HUES64 (cell line): ENCODE measurements around the gene PCDH19.
A peak's percentile ranks its signal among the peaks of the same experiment; 100 is the strongest.

Source experiments
- H3K27ac ChIP-seq: 2 replicates; pipeline ENCODE4 v1.7.0; 2013; ENCODE audit warnings: low read depth, low read length, inconsistent platforms
- H3K27me3 ChIP-seq: 2 replicates; pipeline ENCODE4 v1.6.1; 2013; ENCODE audit warnings: mild to moderate bottlenecking, low read length; ENCODE audit not compliant: insufficient read depth
- H3K36me3 ChIP-seq: 2 replicates; pipeline ENCODE4 v1.6.1; 2013; ENCODE audit warnings: mild to moderate bottlenecking, low read length; ENCODE audit not compliant: insufficient read depth
- H3K4me1 ChIP-seq: 2 replicates; pipeline ENCODE4 v1.6.1; 2013; ENCODE audit warnings: mild to moderate bottlenecking, low read length, moderate library complexity; ENCODE audit not compliant: insufficient read depth
- H3K4me3 ChIP-seq: 2 replicates; pipeline ENCODE4 v1.5.1; 2013; ENCODE audit warnings: mild to moderate bottlenecking, low read length, moderate library complexity
- H3K9ac ChIP-seq: 2 replicates; pipeline ENCODE4 v1.6.1; 2013; ENCODE audit warnings: mild to moderate bottlenecking, low read depth, low read length
- H3K9me3 ChIP-seq: 2 replicates; pipeline ENCODE4 v1.6.1; 2013; ENCODE audit warnings: low read depth, low read length; ENCODE audit not compliant: insufficient read depth
- WGBS: fragments of 150-250, 120-280 bp; methylation state at CpG from one replicate; pipeline ENCODE4 v1.1.7; 2013; ENCODE audit warnings: missing lambda C conversion rate; 5-methylcytosine and 5-hydroxymethylcytosine counted together

Gene PCDH19

GRCh38 chrX:100413229-100413628 lies 3.2 kb upstream of the PCDH19 start:
- 10% methylated on average over 4 of the region's 5 CpGs for WGBS
- Histone ChIP-seq H3K9ac (no peak overlapping the region), H3K4me1 (peaks cover 15% of the 10 kb centered on the region; the same call in 1 of the 2 replicates), H3K36me3 (no peaks in the 10 kb centered on the region), H3K4me3 (peak overlapping the region; percentile 38; the same call in 1 of the 2 replicates), H3K27me3 (peaks cover 48% of the 10 kb centered on the region), H3K9me3 (no peaks in the 10 kb centered on the region), H3K27ac (no peak overlapping the region)

GRCh38 chrX:100411802-100412715 lies 2.0 kb upstream of the PCDH19 start:
- Histone ChIP-seq H3K9ac (no peak overlapping the region), H3K36me3 (no peaks in the 10 kb centered on the region), H3K9me3 (no peaks in the 10 kb centered on the region), H3K27ac (no peak overlapping the region), H3K4me3 (peak overlapping the region; percentile 41), H3K4me1 (peaks cover 7% of the 10 kb centered on the region; the same call in 1 of the 2 replicates), H3K27me3 (peaks cover 60% of the 10 kb centered on the region)
- WGBS: 6% methylated on average over 33 of the region's 36 CpGs

GRCh38 chrX:100410901-100411801 lies 1.1 kb upstream of the PCDH19 start:
- no peak overlapping the region for H3K9ac ChIP-seq
- no peak overlapping the region for H3K27ac ChIP-seq
- H3K27me3 ChIP-seq: peaks cover 69% of the 10 kb centered on the region
- H3K9me3 ChIP-seq: no peaks in the 10 kb centered on the region
- peak overlapping the region; percentile 41 for H3K4me3 ChIP-seq
- H3K4me1 ChIP-seq: peaks cover 9% of the 10 kb centered on the region; the same call in 1 of the 2 replicates
- H3K36me3 ChIP-seq: no peaks in the 10 kb centered on the region
- 2% methylated on average over 49 of the region's 53 CpGs for WGBS

GRCh38 chrX:100408713-100409609 lies 1.1 kb downstream of the PCDH19 start:
- peaks cover 91% of the 10 kb centered on the region for H3K27me3 ChIP-seq
- H3K4me1 ChIP-seq: peaks cover 14% of the 10 kb centered on the region
- no peaks in the 10 kb centered on the region for H3K9me3 ChIP-seq
- under 1% methylated on average over 87 of the region's 87 CpGs for WGBS
- no peak overlapping the region for H3K9ac ChIP-seq
- no peaks in the 10 kb centered on the region for H3K36me3 ChIP-seq
- peak overlapping the region; percentile 58 for H3K4me3 ChIP-seq
- no peak overlapping the region for H3K27ac ChIP-seq

GRCh38 chrX:100407784-100408712 lies 2.0 kb downstream of the PCDH19 start:
- 4% methylated on average over 90 of the region's 90 CpGs for WGBS
- peak overlapping the region; percentile 37 for H3K4me3 ChIP-seq
- H3K36me3 ChIP-seq: no peaks in the 10 kb centered on the region
- peaks cover 18% of the 10 kb centered on the region for H3K4me1 ChIP-seq
- H3K9ac ChIP-seq: no peak overlapping the region
- no peak overlapping the region for H3K27ac ChIP-seq
- no peaks in the 10 kb centered on the region for H3K9me3 ChIP-seq
- H3K27me3 ChIP-seq: peaks cover 99% of the 10 kb centered on the region

- 37% methylated on average over 47 of the region's 47 CpGs for WGBS
- no peaks in the 10 kb centered on the region for H3K36me3 ChIP-seq
- H3K9me3 ChIP-seq: no peaks in the 10 kb centered on the region
- no peak overlapping the region for H3K27ac ChIP-seq
- H3K27me3 ChIP-seq: peaks cover 99% of the 10 kb centered on the region
- H3K4me1 ChIP-seq: peaks cover 14% of the 10 kb centered on the region
- H3K9ac ChIP-seq: no peak overlapping the region
- 0 out of 2 replicates have a peak overlapping the region, but pooled peaks have one; percentile 37 for H3K4me3 ChIP-seq
Measured at GRCh38 chrX:100407147-100407783, 2.8 kb downstream of the PCDH19 start.

- H3K27me3 ChIP-seq: peaks cover 97% of the 10 kb centered on the region
- H3K27ac ChIP-seq: no peak overlapping the region
- H3K9me3 ChIP-seq: no peaks in the 10 kb centered on the region
- H3K9ac ChIP-seq: no peak overlapping the region
- H3K4me3 ChIP-seq: no peak overlapping the region
- peaks cover 11% of the 10 kb centered on the region for H3K4me1 ChIP-seq
- H3K36me3 ChIP-seq: no peaks in the 10 kb centered on the region
Measured at GRCh38 chrX:100405424-100405823, 4.6 kb downstream of the PCDH19 start.

- Histone ChIP-seq H3K27ac (no peak overlapping the region), H3K4me1 (peaks cover 11% of the 10 kb centered on the region), H3K27me3 (peaks cover 98% of the 10 kb centered on the region), H3K36me3 (no peaks in the 10 kb centered on the region), H3K9me3 (no peaks in the 10 kb centered on the region), H3K4me3 (no peak overlapping the region), H3K9ac (no peak overlapping the region)
- WGBS: 52% methylated on average over 2 of the region's 3 CpGs
Measured at GRCh38 chrX:100404851-100405250, 5.2 kb downstream of the PCDH19 start.

GRCh38 chrX:100395781-100396180 lies 14.3 kb downstream of the PCDH19 start:
- H3K4me1 ChIP-seq: 0 out of 2 replicates have a peak, but pooled peaks cover 5% of the 10 kb centered on the region
- no peak overlapping the region; the same call in 1 of the 2 replicates for H3K27ac ChIP-seq
- H3K4me3 ChIP-seq: no peak overlapping the region
- H3K9me3 ChIP-seq: no peaks in the 10 kb centered on the region
- H3K27me3 ChIP-seq: peaks cover 70% of the 10 kb centered on the region
- no peaks in the 10 kb centered on the region for H3K36me3 ChIP-seq
- 51% methylated on average over 6 of the region's 6 CpGs for WGBS
- no peak overlapping the region for H3K9ac ChIP-seq
